Stimulated activated CD4-positive, alpha-beta T cell treated with anti-CD3 and anti-CD28 coated beads, Interleukin-15, amount 100 ng/mL, for 1 hour (primary cell): Measurements from ENCODE around the gene ANKS1A.
"Not testable (repeated sequence)": the region's sequence is repeated elsewhere in the genome, so short reads cannot be mapped to it uniquely, and the experiment has no call there.

Experiments
- DNase-seq, 2 donors: peaks; one replicate each; pipeline ENCODE4 v3.0.0-alpha.2; 2020; ENCODE audit warnings: low read depth in 1 of 2, low spot score in 1 of 2

ANKS1A gene

GRCh38 chr6:34888874-34889555 lies at the start of gene ANKS1A:
ANKS1A (plus strand) TSS chr6:34889255; CDS start chr6:34889403, 148 bp downstream.
- peak; percentile 86 to 89 for DNase-seq

- DNase-seq: no peak
Observed at GRCh38 chr6:34839666-34840352, 49.2 kb upstream of the ANKS1A start.

DNA sequence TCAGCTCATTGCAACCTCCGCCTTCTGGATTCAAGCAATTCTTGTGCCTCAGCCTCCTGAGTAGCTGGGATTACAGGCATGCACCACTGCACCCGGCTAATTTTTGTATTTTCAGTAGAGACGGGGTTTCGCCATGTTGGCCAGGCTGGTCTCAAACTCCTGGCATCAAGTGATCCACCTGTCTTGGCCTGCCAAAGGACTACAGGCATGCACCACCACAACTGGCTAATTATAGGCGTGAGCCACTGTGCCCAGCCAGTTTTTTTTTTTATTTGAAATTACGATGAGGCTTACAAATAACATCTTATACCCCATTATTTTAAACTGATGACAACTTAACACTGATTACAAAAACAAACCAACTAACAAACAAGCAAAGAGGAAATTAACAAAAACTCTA lies 40.0 kb upstream of the ANKS1A start:
- not testable (repeated sequence) for DNase-seq

DNA sequence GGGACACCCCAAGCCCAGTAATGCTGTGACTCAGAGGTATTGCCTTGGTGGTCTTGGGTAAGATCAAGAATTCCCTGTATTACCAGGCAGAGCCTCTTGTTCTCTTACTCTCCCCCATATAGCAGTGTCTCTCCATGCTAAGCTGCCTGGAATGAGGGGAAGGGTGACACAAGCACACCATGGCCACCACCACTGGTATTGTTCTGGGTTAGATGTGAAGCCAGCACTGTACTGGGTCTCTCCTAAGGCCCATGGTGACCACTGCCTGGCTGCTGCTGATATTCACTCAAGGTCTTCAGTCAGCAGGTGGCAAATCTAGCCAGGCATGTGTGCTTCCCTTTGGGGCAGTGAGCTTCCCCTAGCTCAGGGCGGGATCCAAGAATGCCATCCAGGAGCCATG lies 37.7 kb upstream of the ANKS1A start:
- DNase-seq: no peak

- no peak for DNase-seq
Observed at GRCh38 chr6:34852406-34853085, 36.5 kb upstream of the ANKS1A start.

GRCh38 chr6:34855463-34855862 lies 33.6 kb upstream of the ANKS1A start:
- DNase-seq: no peak

GRCh38 chr6:34858681-34859080 lies 30.4 kb upstream of the ANKS1A start:
- DNase-seq: no peak

- DNase-seq: no peak
Observed at GRCh38 chr6:34859951-34860350, 29.1 kb upstream of the ANKS1A start.

DNA sequence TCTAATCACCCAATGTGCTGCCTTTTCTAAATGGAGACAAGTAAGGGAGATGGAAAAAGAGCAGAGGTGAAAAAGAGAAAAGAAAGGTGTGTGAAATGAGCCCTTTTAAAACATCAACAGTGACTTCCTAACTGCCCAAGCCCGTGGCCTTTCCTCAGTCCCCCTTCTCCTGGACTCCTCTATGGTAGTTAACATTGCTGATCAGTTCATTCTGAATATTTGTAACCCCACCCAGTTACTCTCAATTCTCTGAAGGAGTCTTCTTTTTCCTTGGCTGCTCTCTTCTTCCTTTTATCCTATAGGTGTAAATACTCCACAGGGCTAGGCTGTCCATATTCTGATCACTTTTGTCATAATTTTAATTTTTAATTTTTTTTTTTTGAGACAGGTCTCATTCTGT lies 28.3 kb upstream of the ANKS1A start:
- no peak for DNase-seq

- DNase-seq: no peak
Observed at GRCh38 chr6:34864007-34864406, 25.0 kb upstream of the ANKS1A start.

DNA sequence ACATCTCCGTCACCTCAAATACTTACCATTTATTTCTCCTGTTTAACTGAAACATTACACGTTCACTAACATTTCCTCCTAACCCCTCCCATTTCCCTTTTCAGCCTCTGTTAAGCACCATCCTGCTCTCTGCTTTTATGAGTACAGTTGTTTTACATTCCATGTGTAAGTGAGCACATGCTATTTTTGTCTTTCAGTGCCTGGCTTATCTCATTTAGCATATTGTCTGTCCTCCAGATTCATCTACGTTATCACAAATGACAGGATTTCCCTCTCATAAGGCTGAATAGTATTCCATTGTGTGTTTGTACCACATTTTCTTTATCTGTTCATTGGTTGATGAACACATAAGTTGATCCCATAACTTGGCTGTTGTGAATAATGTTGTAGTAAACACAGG lies 23.9 kb upstream of the ANKS1A start:
- DNase-seq: no peak

- DNase-seq: no peak
Observed at GRCh38 chr6:34866509-34866908, 22.5 kb upstream of the ANKS1A start.

GRCh38 chr6:34867484-34867883 lies 21.6 kb upstream of the ANKS1A start:
- no peak for DNase-seq

- no peak for DNase-seq
Observed at GRCh38 chr6:34871853-34872252, 17.2 kb upstream of the ANKS1A start.

GRCh38 chr6:34872332-34872731 lies 16.7 kb upstream of the ANKS1A start:
- no peak for DNase-seq

DNA sequence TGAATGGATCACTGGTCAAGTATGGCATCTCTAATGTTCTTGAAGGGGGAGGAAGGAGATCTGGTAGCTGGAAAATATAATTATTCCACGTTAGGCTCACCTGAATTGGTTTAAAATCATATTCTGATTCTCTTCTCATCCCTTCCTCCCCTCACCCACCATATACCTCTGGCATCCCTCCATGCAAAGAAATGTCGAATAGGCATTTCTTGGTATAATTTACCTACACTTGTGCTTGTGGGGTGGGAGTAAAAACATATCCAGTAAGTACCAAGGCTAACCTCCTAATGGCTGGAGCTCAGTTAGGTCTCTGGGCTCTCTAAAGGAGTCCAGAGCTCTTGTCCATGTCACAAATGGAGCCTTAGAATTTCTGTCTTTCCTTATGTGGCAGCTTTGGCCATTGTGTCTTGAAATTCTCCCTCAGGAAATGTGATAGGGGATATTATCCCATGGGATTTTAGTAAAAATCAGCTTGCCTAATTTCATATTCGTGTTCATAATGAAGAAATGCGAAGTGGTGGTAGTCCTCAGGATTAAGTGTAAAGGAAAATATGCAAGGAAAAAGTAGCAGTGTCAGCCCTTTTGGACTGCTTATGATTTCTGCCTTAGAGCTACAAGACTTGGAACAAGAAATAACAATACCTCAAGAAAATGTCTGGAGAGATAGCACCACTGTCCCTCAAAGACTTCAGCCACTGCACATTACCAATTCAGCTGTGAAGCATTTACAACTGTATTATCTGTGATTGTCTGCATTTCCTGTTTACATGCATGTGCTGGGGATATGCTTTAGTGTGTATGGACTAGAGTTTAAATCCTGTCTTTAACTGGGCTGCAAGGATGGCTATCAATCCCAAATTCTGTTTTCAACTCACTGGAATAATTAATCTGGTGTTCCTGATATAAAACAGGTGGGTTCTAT lies 13.5 kb upstream of the ANKS1A start:
- DNase-seq: no peak

DNA sequence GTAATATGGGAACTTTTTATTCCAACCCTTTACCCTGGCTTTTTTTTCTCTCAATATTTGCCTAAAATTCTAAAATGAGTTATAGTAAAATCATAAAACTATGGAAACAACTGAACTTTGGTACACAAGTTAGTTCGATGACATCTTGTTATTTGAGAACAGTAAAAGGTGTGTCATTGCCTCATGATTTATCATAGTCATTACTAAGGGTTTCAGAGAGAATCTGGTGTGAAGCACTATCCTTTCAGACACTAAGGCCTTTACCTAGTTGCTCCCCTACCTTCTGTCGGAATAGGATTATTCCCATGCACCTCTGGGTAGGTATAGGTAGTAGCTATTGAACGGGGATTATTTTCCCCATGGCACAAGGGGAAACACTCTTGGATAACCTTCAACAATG lies 12.6 kb upstream of the ANKS1A start:
- DNase-seq: no peak

- DNase-seq: no peak
Observed at GRCh38 chr6:34877259-34877658, 11.8 kb upstream of the ANKS1A start.

DNA sequence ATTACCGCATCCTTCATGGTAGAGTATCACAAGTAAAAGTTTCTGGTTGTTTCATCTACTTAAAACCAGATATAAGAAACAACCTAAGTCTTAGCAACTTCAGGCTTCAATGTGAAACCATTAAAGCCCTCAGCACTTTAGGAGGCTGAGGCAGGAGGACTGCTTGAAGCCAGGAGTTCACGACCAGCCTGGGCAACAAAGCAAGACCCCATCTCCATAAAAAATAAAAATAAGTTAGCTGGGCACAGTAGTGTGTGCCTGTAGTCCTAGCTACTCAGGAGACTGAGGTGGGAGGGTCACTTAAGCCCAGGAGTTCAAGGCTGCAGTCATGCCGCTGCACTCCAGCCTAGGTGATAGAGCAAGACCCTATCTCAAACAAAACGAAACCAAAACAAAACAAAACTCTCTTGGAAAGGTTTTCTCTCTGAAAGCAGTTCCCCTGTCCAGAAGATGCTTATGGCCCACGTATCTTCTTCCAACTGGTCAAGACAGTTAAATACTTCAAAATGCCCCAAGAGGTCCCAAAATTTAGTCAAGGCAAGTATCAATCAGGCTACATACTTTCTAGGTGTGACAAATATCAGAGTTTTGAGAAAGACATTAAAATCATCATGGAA lies 11.1 kb upstream of the ANKS1A start:
- DNase-seq: no peak

GRCh38 chr6:34884073-34884472 lies 5.0 kb upstream of the ANKS1A start:
- not testable (repeated sequence) for DNase-seq

DNA sequence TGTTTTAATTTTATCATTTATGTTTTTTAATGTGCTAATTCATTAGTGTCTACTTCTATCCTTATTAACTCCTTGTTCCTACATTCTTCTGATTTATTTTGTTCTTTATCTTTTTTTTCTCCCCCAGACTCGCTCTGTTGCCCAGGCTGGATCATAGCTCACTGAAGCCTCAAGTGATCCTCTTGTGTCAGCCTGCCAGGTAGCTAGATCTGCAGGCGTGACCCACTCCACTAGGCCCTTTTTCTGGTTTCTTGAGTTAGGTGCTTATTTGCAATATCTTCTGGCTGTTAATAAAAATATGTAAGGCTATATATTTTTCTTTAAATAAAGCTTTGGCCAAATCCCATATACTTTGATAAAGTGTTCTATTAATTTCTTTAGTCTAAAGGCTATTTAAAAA lies 4.1 kb upstream of the ANKS1A start:
- no peak for DNase-seq
